Sigmoid colon (tissue), 4 donors: ENCODE results near the gene B4GALNT3.

Experiments
- CTCF ChIP-seq, 4 experiments: fragments of 450-650 bp in 3 of 4; fragments of 200-600 bp in 1 of 4; IDR thresholded peaks; one replicate each; pipeline ENCODE4 v1.5.1; 2016 to 2019; ENCODE audit warnings: antibody characterized with exemption in 4 of 4, mild to moderate bottlenecking in 3 of 4, moderate library complexity in 2 of 4
- EP300 ChIP-seq, 4 donors: sonication (generic); formaldehyde crosslinking; IDR thresholded peaks; one replicate each; pipeline ENCODE4 v1.6.1; 2017; ENCODE audit warnings: antibody characterized with exemption in 4 of 4
- POLR2A ChIP-seq, 2 donors: fragments of 450-650 bp; IDR thresholded peaks; one replicate each; pipeline ENCODE4 v1.6.1; 2016; ENCODE audit warnings: antibody characterized with exemption in 2 of 2, mild to moderate bottlenecking in 2 of 2, moderate library complexity in 2 of 2
- POLR2AphosphoS5 ChIP-seq, 4 donors: sonication (generic); formaldehyde crosslinking; IDR thresholded peaks; one replicate each; pipeline ENCODE4 v1.6.1; 2017; ENCODE audit warnings: antibody characterized with exemption in 4 of 4

GRCh38 chr12:541676-542324 lies 82.1 kb downstream of the B4GALNT3 start:
- TF ChIP-seq CTCF (IDR thresholded peaks at IDR 0.05): no peak
- no peak for TF ChIP-seq POLR2A (IDR thresholded peaks at IDR 0.05)
- no peak for TF ChIP-seq POLR2AphosphoS5 (IDR thresholded peaks at IDR 0.05)
- TF ChIP-seq EP300 (IDR thresholded peaks at IDR 0.05): no peak
